Activated T-cell treated with anti-CD3 and anti-CD28 coated beads, Interleukin-2, amount 50 U/mL, for 4 hours (primary cell): Measurements from ENCODE around the gene DCLRE1C. TPM values are rescaled to one million over a fixed set of nuclear protein-coding genes. Genes with fewer than 3 reads are reported as not detected.

Experiments used
- ATAC-seq, 2 donors: fragments of 200-7000 bp; cut with Tn5 transposase; one replicate each; pipeline ENCODE4 v1.10.0; 2021
- DNase-seq: peaks from one replicate; pipeline ENCODE4 v3.0.0-alpha.2; 2020
- H3K27me3 Mint-ChIP-seq: one replicate; pipeline ENCODE4 v1.8.0; 2021; ENCODE audit warnings: low read depth, mixed read lengths
- H3K36me3 Mint-ChIP-seq: one replicate; pipeline ENCODE4 v1.8.0; 2022; ENCODE audit warnings: mixed read lengths; ENCODE audit not compliant: insufficient read depth
- H3K4me1 Mint-ChIP-seq: one replicate; pipeline ENCODE4 v1.8.0; 2021; ENCODE audit warnings: low read depth, mixed read lengths
- H3K4me3 Mint-ChIP-seq: one replicate; pipeline ENCODE4 v1.8.0; 2021; ENCODE audit warnings: mild to moderate bottlenecking, moderate library complexity, mixed read lengths
- H3K9me3 Mint-ChIP-seq: one replicate; pipeline ENCODE4 v1.8.0; 2021; ENCODE audit warnings: mixed read lengths
- total RNA-seq, 3 donors: library from RNA; stranded (reverse); gene quantifications; one replicate each; pipeline ENCODE4 v1.2.1, GENCODE V29; 2021

The DCLRE1C gene
- total RNA-seq, 3 donors from 2014 or later = 8.4 to 10.1 (median 8.5) TPM

DNA sequence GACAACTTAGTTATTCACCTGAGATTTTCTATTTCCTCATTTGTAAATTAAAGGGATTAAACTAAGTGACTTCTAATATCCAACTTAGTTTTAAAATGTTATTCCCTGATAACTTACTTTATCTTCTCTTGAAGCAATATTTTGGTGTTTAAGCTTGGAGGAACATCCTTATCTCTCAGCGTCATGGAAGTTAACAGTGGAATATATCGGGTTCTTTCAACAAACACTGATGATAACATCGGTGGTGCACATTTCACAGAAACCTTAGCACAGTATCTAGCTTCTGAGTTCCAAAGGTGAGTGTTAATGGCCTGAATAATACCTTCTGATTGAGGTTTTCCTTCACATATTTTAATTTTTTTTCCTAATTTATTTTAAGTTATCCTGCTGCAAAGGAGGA is 101.7 kb downstream of the DCLRE1C start:
- ATAC-seq (no peak), DNase-seq (no peak)
- H3K4me3 Mint-ChIP-seq = no peak overlapping the region
- H3K36me3 Mint-ChIP-seq = peaks cover 35% of the 10 kb centered on the region
- H3K27me3 Mint-ChIP-seq = no peaks in the 10 kb centered on the region
- H3K4me1 Mint-ChIP-seq = no peaks in the 10 kb centered on the region
- H3K9me3 Mint-ChIP-seq = no peaks in the 10 kb centered on the region

Other genes starting within 250 kb of the DCLRE1C start
- gene FAM107B, start 179.2 kb downstream of the DCLRE1C start, total RNA-seq = 100 to 1,000 TPM; 104 to 131 (median 114) TPM
- gene CDNF, start 116.1 kb downstream of the DCLRE1C start, total RNA-seq = 1 to 10 TPM in 2 of 3 donors, under 1 TPM in 1; 0.71 to 2.1 (median 1.0) TPM
- 10 to 100 TPM; 53.9 to 58.5 (median 54.6) TPM for gene HSPA14, start 115.8 kb downstream of the DCLRE1C start, total RNA-seq
- 10 to 100 TPM; 28.1 to 33.0 (median 32.0) TPM for gene MSANTD7, start 115.8 kb downstream of the DCLRE1C start, total RNA-seq
- gene SUV39H2, start 75.2 kb downstream of the DCLRE1C start, total RNA-seq = 10 to 100 TPM; 19.6 to 22.0 (median 21.6) TPM
- gene MEIG1, start 5.3 kb upstream of the DCLRE1C start, total RNA-seq = not detected
- not detected for gene OLAH, start 89.8 kb upstream of the DCLRE1C start, total RNA-seq
- under 1 TPM; 0.23 to 0.79 (median 0.52) TPM for gene ACBD7, start 134.7 kb upstream of the DCLRE1C start, total RNA-seq
- 10 to 100 TPM; 24.4 to 27.2 (median 25.8) TPM for gene RPP38, start 143.3 kb upstream of the DCLRE1C start, total RNA-seq
- gene NMT2, start 214.6 kb upstream of the DCLRE1C start, total RNA-seq = 1 to 10 TPM; 6.9 to 7.6 (median 6.9) TPM